MM.1S (cell line): ENCODE measurements around the gene PHPT1.
"Not testable (repeated sequence)": the region's sequence is repeated elsewhere in the genome, so short reads cannot be mapped to it uniquely, and the experiment has no call there.

ENCODE experiments used
- DNase-seq: peaks from one replicate; pipeline ENCODE4 v3.0.0-alpha.2; 2015
- H2AFZ ChIP-seq: fragments of 300-600 bp; sonication (generic); 2 replicates; pipeline ENCODE4 v1.6.0; 2016; ENCODE audit warnings: antibody characterized with exemption, low read length
- H3F3A ChIP-seq: fragments of 300-600 bp; sonication (generic); 2 replicates; pipeline ENCODE4 v1.6.1; 2016; ENCODE audit warnings: mild to moderate bottlenecking, antibody characterized with exemption, low read length, moderate library complexity, mixed read lengths; ENCODE audit not compliant: insufficient read depth
- H3K27ac ChIP-seq: fragments of 300-600 bp; sonication (generic); 2 replicates; pipeline ENCODE4 v1.5.1; 2016; ENCODE audit warnings: mild to moderate bottlenecking, low read length
- H3K27me3 ChIP-seq: fragments of 300-600 bp; sonication (generic); replicated peaks from 2 replicates; pipeline ENCODE4 v1.6.0; 2016; ENCODE audit warnings: low read length; ENCODE audit not compliant: insufficient read depth
- H3K36me3 ChIP-seq: fragments of 300-600 bp; sonication (generic); replicated peaks from 2 replicates; pipeline ENCODE4 v1.6.1; 2016; ENCODE audit warnings: mild to moderate bottlenecking, low read length, mixed read lengths; ENCODE audit not compliant: insufficient read depth
- H3K4me1 ChIP-seq: fragments of 300-600 bp; sonication (generic); 2 replicates; pipeline ENCODE4 v1.6.1; 2016; ENCODE audit warnings: low read length, mixed read lengths
- H3K4me2 ChIP-seq: fragments of 300-600 bp; sonication (generic); 2 replicates; pipeline ENCODE4 v1.6.0; 2016; ENCODE audit warnings: low read depth, low read length
- H3K4me3 ChIP-seq: fragments of 300-600 bp; sonication (generic); 2 replicates; pipeline ENCODE4 v1.5.1; 2016; ENCODE audit warnings: low read length, mixed read lengths
- H3K79me2 ChIP-seq: fragments of 300-600 bp; sonication (generic); 2 replicates; pipeline ENCODE4 v1.6.1; 2016; ENCODE audit warnings: mixed run types, low read length, mixed read lengths
- H3K9ac ChIP-seq: fragments of 300-600 bp; sonication (generic); 2 replicates; pipeline ENCODE4 v1.6.1; 2016; ENCODE audit warnings: low read length, mixed read lengths
- H3K9me2 ChIP-seq: fragments of 300-600 bp; sonication (generic); replicated peaks from 2 replicates; pipeline ENCODE4 v1.6.1; 2016; ENCODE audit warnings: mild to moderate bottlenecking, low read length, mixed read lengths; ENCODE audit not compliant: insufficient read depth
- H3K9me3 ChIP-seq: fragments of 300-600 bp; sonication (generic); replicated peaks from 2 replicates; pipeline ENCODE4 v1.6.1; 2016; ENCODE audit warnings: mild to moderate bottlenecking, low read length, mixed read lengths; ENCODE audit not compliant: insufficient read depth
- H4K20me1 ChIP-seq: fragments of 300-600 bp; sonication (generic); 2 replicates; pipeline ENCODE4 v1.6.1; 2016; ENCODE audit warnings: mild to moderate bottlenecking, low read length, moderate library complexity, mixed read lengths; ENCODE audit not compliant: insufficient read depth
- CTCF ChIP-seq: fragments of 300-600 bp; sonication (generic); IDR thresholded peaks from 2 replicates; pipeline ENCODE4 v1.5.1; 2016; ENCODE audit warnings: antibody characterized with exemption, low read length, mixed read lengths
- EZH2 ChIP-seq: fragments of 300-600 bp; sonication (generic); optimal IDR thresholded peaks from 2 replicates; pipeline ENCODE3; 2017; ENCODE audit warnings: low read depth, mild to moderate bottlenecking, antibody characterized with exemption, low read length, mixed read lengths
- EZH2phosphoT487 ChIP-seq: fragments of 300-600 bp; sonication (generic); IDR thresholded peaks from 2 replicates; pipeline ENCODE4 v1.6.1; 2018; ENCODE audit warnings: antibody characterized with exemption, low read length

Gene PHPT1

GRCh38 chr9:136865768-136866103 is 16.5 kb downstream of the PHPT1 start:
- Histone ChIP-seq H4K20me1 (no peaks in the 10 kb centered on the region), H3K36me3 (no peaks in the 10 kb centered on the region; the same call in 1 of the 2 replicates), H3F3A (no peaks in the 10 kb centered on the region), H3K79me2 (peaks cover 36% of the 10 kb centered on the region), H3K4me3 (peak overlapping the region; percentile 98), H3K4me2 (peak overlapping the region; percentile 92), H3K27me3 (no peaks in the 10 kb centered on the region), H3K27ac (peak overlapping the region; percentile 35; the same call in 1 of the 2 replicates), H3K9ac (peak overlapping the region; percentile 95), H3K9me3 (no peaks in the 10 kb centered on the region), H3K4me1 (peaks cover 7% of the 10 kb centered on the region; the same call in 1 of the 2 replicates), H2AFZ (peak overlapping the region; percentile 72; the same call in 1 of the 2 replicates), H3K9me2 (no peaks in the 10 kb centered on the region)
- DNase-seq, result no peak
- TF ChIP-seq CTCF (no peak), EZH2phosphoT487 (no peak), EZH2 (no peak)

GRCh38 chr9:136866898-136867421 is 17.8 kb downstream of the PHPT1 start:
- not testable (repeated sequence) for H4K20me1 ChIP-seq, H3K27me3 ChIP-seq, DNase-seq, H3F3A ChIP-seq, H3K36me3 ChIP-seq, H3K9me3 ChIP-seq, H3K4me2 ChIP-seq, H3K4me1 ChIP-seq, H3K9me2 ChIP-seq, H3K27ac ChIP-seq, H3K9ac ChIP-seq
- Histone ChIP-seq H3K4me3 (peak overlapping the region; percentile 58; the same call in 1 of the 2 replicates), H3K79me2 (peaks cover 36% of the 10 kb centered on the region), H2AFZ (0 out of 2 replicates have a peak overlapping the region, but pooled peaks have one; percentile 35)

- H3K4me2 ChIP-seq, result no peak overlapping the region
- no peaks in the 10 kb centered on the region; the same call in 1 of the 2 replicates for H3K36me3 ChIP-seq
- no peaks in the 10 kb centered on the region for H4K20me1 ChIP-seq
- no peaks in the 10 kb centered on the region for H3K9me2 ChIP-seq
- no peaks in the 10 kb centered on the region for H3K9me3 ChIP-seq
- no peak overlapping the region for H2AFZ ChIP-seq
- no peaks in the 10 kb centered on the region for H3F3A ChIP-seq
- TF ChIP-seq EZH2phosphoT487 (no peak), CTCF (no peak), EZH2 (no peak)
- no peaks in the 10 kb centered on the region for H3K27me3 ChIP-seq
- H3K79me2 ChIP-seq, result peaks cover 35% of the 10 kb centered on the region
- H3K4me1 ChIP-seq, result peaks cover 7% of the 10 kb centered on the region; the same call in 1 of the 2 replicates
- no peak overlapping the region for H3K4me3 ChIP-seq
- no peak overlapping the region for H3K9ac ChIP-seq
- H3K27ac ChIP-seq, result no peak overlapping the region
- DNase-seq, result no peak
Measured at GRCh38 chr9:136867480-136867879, 18.3 kb downstream of the PHPT1 start.

- no peak overlapping the region for H2AFZ ChIP-seq
- no peaks in the 10 kb centered on the region; the same call in 1 of the 2 replicates for H3K36me3 ChIP-seq
- DNase-seq, result no peak
Measured at GRCh38 chr9:136867917-136868316, 18.7 kb downstream of the PHPT1 start.

More at GRCh38 chr9:136867917-136868316, 18.7 kb downstream of the PHPT1 start:
- Histone ChIP-seq H3K27me3 (no peaks in the 10 kb centered on the region), H3K27ac (no peak overlapping the region), H4K20me1 (no peaks in the 10 kb centered on the region), H3K4me2 (no peak overlapping the region), H3K79me2 (peaks cover 31% of the 10 kb centered on the region), H3K4me3 (no peak overlapping the region), H3F3A (no peaks in the 10 kb centered on the region), H3K9me2 (no peaks in the 10 kb centered on the region), H3K9me3 (no peaks in the 10 kb centered on the region), H3K4me1 (peaks cover 7% of the 10 kb centered on the region; the same call in 1 of the 2 replicates), H3K9ac (no peak overlapping the region)
- no peak for TF ChIP-seq EZH2phosphoT487
- TF ChIP-seq CTCF, result no peak
- no peak for TF ChIP-seq EZH2
